K562 (cell line): ENCODE data around the gene PCBP3. TPM values are rescaled to one million over a fixed set of nuclear protein-coding genes. Genes with fewer than 3 reads are reported as not detected.
A peak's percentile ranks its signal among the peaks of the same experiment; 100 is the strongest.

ENCODE experiments used
- ARHGAP35 ChIP-seq: fragments of 450-650 bp; IDR thresholded peaks from 2 replicates; pipeline ENCODE4 v1.6.1; 2018; ENCODE audit not compliant: partially characterized antibody
- C11orf30 ChIP-seq: fragments of 450-650 bp; IDR thresholded peaks from 2 replicates; pipeline ENCODE4 v1.6.1; 2016; ENCODE audit warnings: low read depth, mild to moderate bottlenecking
- EGR1 ChIP-seq: fragments of 450-650 bp; conservative IDR thresholded peaks from 2 replicates; pipeline ENCODE4 v1.6.1; 2017; ENCODE audit warnings: mild to moderate bottlenecking
- HMBOX1 ChIP-seq: sonication (generic); IDR thresholded peaks from 2 replicates; pipeline ENCODE4 v1.6.1; 2016
- MAFF ChIP-seq: IDR thresholded peaks from 2 replicates; pipeline ENCODE4 v1.6.1; 2012; ENCODE audit warnings: low read length, improper control_type of control experiment
- MAFK ChIP-seq: IDR thresholded peaks from 2 replicates; pipeline ENCODE4 v1.6.1; 2011; ENCODE audit warnings: low read length, improper control_type of control experiment
- NCOA4 ChIP-seq: fragments of 450-650 bp; IDR thresholded peaks from 2 replicates; pipeline ENCODE4 v1.6.1; 2018; ENCODE audit warnings: mild to moderate bottlenecking; ENCODE audit not compliant: partially characterized antibody
- NFE2 ChIP-seq: IDR thresholded peaks from 2 replicates; pipeline ENCODE4 v1.6.1; 2014; ENCODE audit warnings: antibody characterized with exemption, low read depth
- NFE2L1 ChIP-seq: fragments of 450-650 bp; IDR thresholded peaks from 2 replicates; pipeline ENCODE4 v1.6.1; 2016; ENCODE audit warnings: missing genetic modification characterization, low read depth, mild to moderate bottlenecking, missing compliant biosample characterization, moderate library complexity, borderline replicate concordance
- PHF21A ChIP-seq: fragments of 450-650 bp; IDR thresholded peaks from 2 replicates; pipeline ENCODE4 v1.6.1; 2017; ENCODE audit warnings: low read depth, borderline replicate concordance
- PPARD ChIP-seq: fragments of 250-450 bp; sonication (Bioruptor Pico); IDR thresholded peaks from 2 replicates; pipeline ENCODE4 v1.8.0; 2022; ENCODE audit warnings: inconsistent platforms, mild to moderate bottlenecking, moderate library complexity
- RUNX1 ChIP-seq: sonication (generic); IDR thresholded peaks from 2 replicates; pipeline ENCODE4 v1.6.1; 2016; ENCODE audit warnings: antibody characterized with exemption, low read depth
- ZNF316 ChIP-seq: fragments of 450-650 bp; IDR thresholded peaks from 2 replicates; pipeline ENCODE4 v1.6.1; 2016
- polyA plus RNA-seq, 8 experiments: library from polyadenylated mRNA; depleted of rRNA in 4 of 8; stranded (reverse) in 5 of 8; unstranded in 3 of 8; fragments of >200 nt; fragmentation: Nextera tagmentation in 2 of 8; fragmentation: Illumina TruSeq in 1 of 8; extraction: Ambion mirVana in 2 of 8; extraction: Trizol in 1 of 8; gene quantifications; 2 replicates each; pipeline versions ENCODE4 v1.2.1 to v1.2.3, GENCODE V29; 2011 to 2014; ENCODE audit warnings: inconsistent platforms in 1 of 8, missing spikeins in 1 of 8
- total RNA-seq, 7 experiments: library from RNA; depleted of rRNA in 6 of 7; stranded (reverse); fragments of >200 nt in 6 of 7; fragmentation: Illumina TruSeq in 2 of 7; extraction: Trizol in 2 of 7; gene quantifications; 2 replicates each; pipeline versions ENCODE4 v1.2.1 to v1.2.3, GENCODE V29; 2011 to 2021; ENCODE audit warnings: low replicate concordance in 1 of 7
- TF ChIP-seq, protein P1 (sequence below): sonication (generic); formaldehyde crosslinking; IDR thresholded peaks from 2 replicates; pipeline ENCODE4 v1.8.0; 2022; ENCODE audit warnings: missing genetic modification reagents, mild to moderate bottlenecking, moderate library complexity, borderline replicate concordance
- TF ChIP-seq, protein P2 (sequence below), 2 experiments: IDR thresholded peaks; 2 replicates each; pipeline ENCODE4 v1.6.1; 2012; ENCODE audit warnings: improper control_type of control experiment in 2 of 2, low read depth in 2 of 2, low read length in 2 of 2, borderline replicate concordance in 1 of 2
- TF ChIP-seq, protein P3 (sequence below): sonication (generic); formaldehyde crosslinking; IDR thresholded peaks from 2 replicates; pipeline ENCODE4 v1.8.0; 2023; ENCODE audit warnings: mild to moderate bottlenecking, missing genetic modification reagents
- TF ChIP-seq, protein P4 (sequence below): IDR thresholded peaks from 2 replicates; pipeline ENCODE4 v1.6.1; 2011; ENCODE audit warnings: borderline replicate concordance, low read depth, mild to moderate bottlenecking, moderate library complexity, low read length; ENCODE audit not compliant: insufficient read depth, poor library complexity, severe bottlenecking
- TF ChIP-seq, protein P5 (sequence below): sonication (generic); formaldehyde crosslinking; IDR thresholded peaks from 2 replicates; pipeline ENCODE4 v1.8.1; 2022; ENCODE audit warnings: missing genetic modification reagents

Gene PCBP3
- total and polyA plus RNA-seq, 9 of the 15 experiments (the other 6 are each of a cell fraction or from before 2014, with no cell fraction given), result 0.18 TPM; not detected in 8

GRCh38 chr21:45655124-45655523, 11.6 kb downstream of the PCBP3 start (continued):
- TF ChIP-seq, protein P1, sequence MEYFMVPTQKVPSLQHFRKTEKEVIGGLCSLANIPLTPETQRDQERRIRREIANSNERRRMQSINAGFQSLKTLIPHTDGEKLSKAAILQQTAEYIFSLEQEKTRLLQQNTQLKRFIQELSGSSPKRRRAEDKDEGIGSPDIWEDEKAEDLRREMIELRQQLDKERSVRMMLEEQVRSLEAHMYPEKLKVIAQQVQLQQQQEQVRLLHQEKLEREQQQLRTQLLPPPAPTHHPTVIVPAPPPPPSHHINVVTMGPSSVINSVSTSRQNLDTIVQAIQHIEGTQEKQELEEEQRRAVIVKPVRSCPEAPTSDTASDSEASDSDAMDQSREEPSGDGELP (CRISPR knock-in tag), result no peak
- TF ChIP-seq PPARD (no peak), ZNF316 (peak; percentile 94), C11orf30 (peak; percentile 86), RUNX1 (no peak), PHF21A (no peak), MAFK (peak; percentile 86), NFE2 (peak; percentile 74), ARHGAP35 (no peak), NFE2L1 (tag) (peak; percentile 89), NCOA4 (no peak), HMBOX1 (no peak), EGR1 (no peak), MAFF (peak; percentile 90)
- TF ChIP-seq, protein P2, sequence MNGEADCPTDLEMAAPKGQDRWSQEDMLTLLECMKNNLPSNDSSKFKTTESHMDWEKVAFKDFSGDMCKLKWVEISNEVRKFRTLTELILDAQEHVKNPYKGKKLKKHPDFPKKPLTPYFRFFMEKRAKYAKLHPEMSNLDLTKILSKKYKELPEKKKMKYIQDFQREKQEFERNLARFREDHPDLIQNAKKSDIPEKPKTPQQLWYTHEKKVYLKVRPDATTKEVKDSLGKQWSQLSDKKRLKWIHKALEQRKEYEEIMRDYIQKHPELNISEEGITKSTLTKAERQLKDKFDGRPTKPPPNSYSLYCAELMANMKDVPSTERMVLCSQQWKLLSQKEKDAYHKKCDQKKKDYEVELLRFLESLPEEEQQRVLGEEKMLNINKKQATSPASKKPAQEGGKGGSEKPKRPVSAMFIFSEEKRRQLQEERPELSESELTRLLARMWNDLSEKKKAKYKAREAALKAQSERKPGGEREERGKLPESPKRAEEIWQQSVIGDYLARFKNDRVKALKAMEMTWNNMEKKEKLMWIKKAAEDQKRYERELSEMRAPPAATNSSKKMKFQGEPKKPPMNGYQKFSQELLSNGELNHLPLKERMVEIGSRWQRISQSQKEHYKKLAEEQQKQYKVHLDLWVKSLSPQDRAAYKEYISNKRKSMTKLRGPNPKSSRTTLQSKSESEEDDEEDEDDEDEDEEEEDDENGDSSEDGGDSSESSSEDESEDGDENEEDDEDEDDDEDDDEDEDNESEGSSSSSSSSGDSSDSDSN (IDR thresholded peaks at IDR 0.05; ENCODE audit: borderline replicate concordance in 1 of 2, low read depth in 2 of 2, low read length in 2 of 2), result no peak
- TF ChIP-seq, protein P3, sequence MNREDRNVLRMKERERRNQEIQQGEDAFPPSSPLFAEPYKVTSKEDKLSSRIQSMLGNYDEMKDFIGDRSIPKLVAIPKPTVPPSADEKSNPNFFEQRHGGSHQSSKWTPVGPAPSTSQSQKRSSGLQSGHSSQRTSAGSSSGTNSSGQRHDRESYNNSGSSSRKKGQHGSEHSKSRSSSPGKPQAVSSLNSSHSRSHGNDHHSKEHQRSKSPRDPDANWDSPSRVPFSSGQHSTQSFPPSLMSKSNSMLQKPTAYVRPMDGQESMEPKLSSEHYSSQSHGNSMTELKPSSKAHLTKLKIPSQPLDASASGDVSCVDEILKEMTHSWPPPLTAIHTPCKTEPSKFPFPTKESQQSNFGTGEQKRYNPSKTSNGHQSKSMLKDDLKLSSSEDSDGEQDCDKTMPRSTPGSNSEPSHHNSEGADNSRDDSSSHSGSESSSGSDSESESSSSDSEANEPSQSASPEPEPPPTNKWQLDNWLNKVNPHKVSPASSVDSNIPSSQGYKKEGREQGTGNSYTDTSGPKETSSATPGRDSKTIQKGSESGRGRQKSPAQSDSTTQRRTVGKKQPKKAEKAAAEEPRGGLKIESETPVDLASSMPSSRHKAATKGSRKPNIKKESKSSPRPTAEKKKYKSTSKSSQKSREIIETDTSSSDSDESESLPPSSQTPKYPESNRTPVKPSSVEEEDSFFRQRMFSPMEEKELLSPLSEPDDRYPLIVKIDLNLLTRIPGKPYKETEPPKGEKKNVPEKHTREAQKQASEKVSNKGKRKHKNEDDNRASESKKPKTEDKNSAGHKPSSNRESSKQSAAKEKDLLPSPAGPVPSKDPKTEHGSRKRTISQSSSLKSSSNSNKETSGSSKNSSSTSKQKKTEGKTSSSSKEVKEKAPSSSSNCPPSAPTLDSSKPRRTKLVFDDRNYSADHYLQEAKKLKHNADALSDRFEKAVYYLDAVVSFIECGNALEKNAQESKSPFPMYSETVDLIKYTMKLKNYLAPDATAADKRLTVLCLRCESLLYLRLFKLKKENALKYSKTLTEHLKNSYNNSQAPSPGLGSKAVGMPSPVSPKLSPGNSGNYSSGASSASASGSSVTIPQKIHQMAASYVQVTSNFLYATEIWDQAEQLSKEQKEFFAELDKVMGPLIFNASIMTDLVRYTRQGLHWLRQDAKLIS, result no peak
- TF ChIP-seq, protein P4, sequence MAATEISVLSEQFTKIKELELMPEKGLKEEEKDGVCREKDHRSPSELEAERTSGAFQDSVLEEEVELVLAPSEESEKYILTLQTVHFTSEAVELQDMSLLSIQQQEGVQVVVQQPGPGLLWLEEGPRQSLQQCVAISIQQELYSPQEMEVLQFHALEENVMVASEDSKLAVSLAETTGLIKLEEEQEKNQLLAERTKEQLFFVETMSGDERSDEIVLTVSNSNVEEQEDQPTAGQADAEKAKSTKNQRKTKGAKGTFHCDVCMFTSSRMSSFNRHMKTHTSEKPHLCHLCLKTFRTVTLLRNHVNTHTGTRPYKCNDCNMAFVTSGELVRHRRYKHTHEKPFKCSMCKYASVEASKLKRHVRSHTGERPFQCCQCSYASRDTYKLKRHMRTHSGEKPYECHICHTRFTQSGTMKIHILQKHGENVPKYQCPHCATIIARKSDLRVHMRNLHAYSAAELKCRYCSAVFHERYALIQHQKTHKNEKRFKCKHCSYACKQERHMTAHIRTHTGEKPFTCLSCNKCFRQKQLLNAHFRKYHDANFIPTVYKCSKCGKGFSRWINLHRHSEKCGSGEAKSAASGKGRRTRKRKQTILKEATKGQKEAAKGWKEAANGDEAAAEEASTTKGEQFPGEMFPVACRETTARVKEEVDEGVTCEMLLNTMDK, result no peak
- TF ChIP-seq, protein P5, sequence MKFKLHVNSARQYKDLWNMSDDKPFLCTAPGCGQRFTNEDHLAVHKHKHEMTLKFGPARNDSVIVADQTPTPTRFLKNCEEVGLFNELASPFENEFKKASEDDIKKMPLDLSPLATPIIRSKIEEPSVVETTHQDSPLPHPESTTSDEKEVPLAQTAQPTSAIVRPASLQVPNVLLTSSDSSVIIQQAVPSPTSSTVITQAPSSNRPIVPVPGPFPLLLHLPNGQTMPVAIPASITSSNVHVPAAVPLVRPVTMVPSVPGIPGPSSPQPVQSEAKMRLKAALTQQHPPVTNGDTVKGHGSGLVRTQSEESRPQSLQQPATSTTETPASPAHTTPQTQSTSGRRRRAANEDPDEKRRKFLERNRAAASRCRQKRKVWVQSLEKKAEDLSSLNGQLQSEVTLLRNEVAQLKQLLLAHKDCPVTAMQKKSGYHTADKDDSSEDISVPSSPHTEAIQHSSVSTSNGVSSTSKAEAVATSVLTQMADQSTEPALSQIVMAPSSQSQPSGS (CRISPR knock-in tag), result no peak
